ENCODE results near the gene SUN1. TPM values are rescaled to one million over a fixed set of nuclear protein-coding genes. Genes with fewer than 3 reads are reported as not detected.
A peak's percentile ranks its signal among the peaks of the same experiment; 100 is the strongest.

The SUN1 gene
- polyA plus RNA-seq, 1 donor = 128 TPM

DNA sequence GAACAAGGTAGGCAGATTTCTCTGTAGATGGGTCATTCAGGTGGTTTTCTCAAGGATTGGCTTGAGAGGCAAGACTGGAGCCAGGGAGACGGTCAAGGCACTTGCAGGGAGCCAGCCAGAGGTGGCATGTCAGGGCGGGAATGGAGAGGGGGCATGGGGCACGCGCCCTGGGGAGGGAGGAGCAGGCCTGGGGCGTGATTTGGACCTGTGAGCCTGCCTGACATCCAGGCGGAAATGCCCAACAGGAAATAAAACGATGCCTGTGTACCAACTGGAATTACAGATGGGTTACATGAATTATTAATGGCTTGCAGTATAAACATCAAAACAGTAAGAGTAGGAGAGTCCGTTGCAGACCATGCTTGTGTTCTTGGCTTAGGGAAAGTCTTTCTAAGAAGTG is 8.6 kb upstream of the SUN1 start:
- H3K4me3 ChIP-seq (ENCODE audit: low read length) = no peak overlapping the region
- no peaks in the 10 kb centered on the region for H3K27me3 ChIP-seq (ENCODE audit: control insufficient read depth, insufficient read depth, low read length)
- WGBS (ENCODE audit: insufficient coverage, low lambda C conversion rate) = 80% methylated on average over 1 of the region's 8 CpGs
- peaks cover 19% of the 10 kb centered on the region for H3K36me3 ChIP-seq (ENCODE audit: control insufficient read depth, insufficient read depth, low read length)
- H3K4me1 ChIP-seq (ENCODE audit: control insufficient read depth, insufficient read depth, low read length) = peaks cover 6% of the 10 kb centered on the region
- H3K27ac ChIP-seq (ENCODE audit: low read length) = no peak overlapping the region
- H3K9me3 ChIP-seq (ENCODE audit: control insufficient read depth, low read depth, low read length) = no peaks in the 10 kb centered on the region
- DNase-seq = no peak

- no peak for DNase-seq
- H3K27ac ChIP-seq (ENCODE audit: low read length) = no peak overlapping the region
- H3K27me3 ChIP-seq (ENCODE audit: control insufficient read depth, insufficient read depth, low read length) = no peaks in the 10 kb centered on the region
- peaks cover 6% of the 10 kb centered on the region for H3K4me1 ChIP-seq (ENCODE audit: control insufficient read depth, insufficient read depth, low read length)
- no peak overlapping the region for H3K4me3 ChIP-seq (ENCODE audit: low read length)
- H3K9me3 ChIP-seq (ENCODE audit: control insufficient read depth, low read depth, low read length) = no peaks in the 10 kb centered on the region
- 77% methylated on average over 2 of the region's 7 CpGs for WGBS (ENCODE audit: insufficient coverage, low lambda C conversion rate)
- H3K36me3 ChIP-seq (ENCODE audit: control insufficient read depth, insufficient read depth, low read length) = peaks cover 22% of the 10 kb centered on the region
These were observed 8.2 kb upstream of the SUN1 start for GRCh38 chr7:824081-824480.

DNA sequence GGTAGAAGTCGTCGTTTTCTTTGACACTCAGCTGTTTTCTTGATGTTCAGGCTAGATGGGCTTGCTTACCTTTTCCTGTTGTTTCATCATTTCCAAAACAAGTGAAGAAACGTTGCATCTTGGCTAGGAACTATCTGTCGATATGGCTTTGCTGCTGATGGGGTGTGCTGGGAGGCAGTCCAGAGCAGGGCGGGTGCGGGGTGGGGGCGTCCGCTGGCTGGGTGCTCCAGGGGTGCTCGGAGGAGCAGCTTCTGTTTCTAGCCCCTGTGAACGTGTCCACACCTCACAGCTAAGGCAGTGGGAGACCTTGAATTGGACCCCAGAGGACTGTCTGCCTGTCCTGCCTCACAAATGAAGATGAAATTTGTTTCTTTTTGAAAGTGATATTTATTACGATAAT is 7.6 kb upstream of the SUN1 start:
- H3K4me3 ChIP-seq (ENCODE audit: low read length) = no peak overlapping the region
- no peaks in the 10 kb centered on the region for H3K27me3 ChIP-seq (ENCODE audit: control insufficient read depth, insufficient read depth, low read length)
- H3K9me3 ChIP-seq (ENCODE audit: control insufficient read depth, low read depth, low read length) = no peaks in the 10 kb centered on the region
- H3K36me3 ChIP-seq (ENCODE audit: control insufficient read depth, insufficient read depth, low read length) = peaks cover 22% of the 10 kb centered on the region
- WGBS (ENCODE audit: insufficient coverage, low lambda C conversion rate) = no CpG with 5 or more reads among the region's 11 CpGs
- no peak overlapping the region for H3K27ac ChIP-seq (ENCODE audit: low read length)
- peaks cover 6% of the 10 kb centered on the region for H3K4me1 ChIP-seq (ENCODE audit: control insufficient read depth, insufficient read depth, low read length)
- no peak for DNase-seq

DNA sequence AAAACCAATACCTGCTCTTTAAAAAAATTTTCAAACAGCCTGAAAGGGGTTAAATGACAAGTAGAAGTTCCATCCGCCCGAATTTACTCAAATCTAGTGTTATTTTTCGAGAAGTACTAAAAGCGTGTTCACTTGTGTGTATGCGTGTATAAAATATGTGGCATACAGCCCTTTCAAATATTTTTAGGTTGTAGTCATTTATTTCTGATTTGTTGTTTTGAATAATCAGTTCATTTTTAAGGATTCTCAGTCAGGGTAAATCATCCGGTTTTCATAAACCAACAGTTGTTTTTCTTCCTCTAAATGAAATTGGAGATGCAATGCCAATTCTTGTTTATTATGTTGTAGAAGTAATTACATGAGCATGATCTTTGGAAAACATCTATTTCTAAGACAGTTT is 6.9 kb upstream of the SUN1 start:
- Histone ChIP-seq H3K27ac (ENCODE audit: low read length) (peak overlapping the region; percentile 28), H3K36me3 (ENCODE audit: control insufficient read depth, insufficient read depth, low read length) (peaks cover 22% of the 10 kb centered on the region), H3K4me3 (ENCODE audit: low read length) (no peak overlapping the region), H3K4me1 (ENCODE audit: control insufficient read depth, insufficient read depth, low read length) (peaks cover 6% of the 10 kb centered on the region), H3K9me3 (ENCODE audit: control insufficient read depth, low read depth, low read length) (no peaks in the 10 kb centered on the region), H3K27me3 (ENCODE audit: control insufficient read depth, insufficient read depth, low read length) (no peaks in the 10 kb centered on the region)
- WGBS (ENCODE audit: insufficient coverage, low lambda C conversion rate) = 71% methylated on average over 1 of the region's 6 CpGs
- no peak for DNase-seq

- no peak for DNase-seq
- Histone ChIP-seq H3K36me3 (ENCODE audit: control insufficient read depth, insufficient read depth, low read length) (peaks cover 22% of the 10 kb centered on the region), H3K27ac (ENCODE audit: low read length) (peak overlapping the region; percentile 28), H3K4me3 (ENCODE audit: low read length) (no peak overlapping the region), H3K27me3 (ENCODE audit: control insufficient read depth, insufficient read depth, low read length) (no peaks in the 10 kb centered on the region), H3K4me1 (ENCODE audit: control insufficient read depth, insufficient read depth, low read length) (peaks cover 6% of the 10 kb centered on the region), H3K9me3 (ENCODE audit: control insufficient read depth, low read depth, low read length) (no peaks in the 10 kb centered on the region)
- WGBS (ENCODE audit: insufficient coverage, low lambda C conversion rate) = 89% methylated on average over 3 of the region's 29 CpGs
These were observed 5.9 kb upstream of the SUN1 start for GRCh38 chr7:826230-826917.

DNA sequence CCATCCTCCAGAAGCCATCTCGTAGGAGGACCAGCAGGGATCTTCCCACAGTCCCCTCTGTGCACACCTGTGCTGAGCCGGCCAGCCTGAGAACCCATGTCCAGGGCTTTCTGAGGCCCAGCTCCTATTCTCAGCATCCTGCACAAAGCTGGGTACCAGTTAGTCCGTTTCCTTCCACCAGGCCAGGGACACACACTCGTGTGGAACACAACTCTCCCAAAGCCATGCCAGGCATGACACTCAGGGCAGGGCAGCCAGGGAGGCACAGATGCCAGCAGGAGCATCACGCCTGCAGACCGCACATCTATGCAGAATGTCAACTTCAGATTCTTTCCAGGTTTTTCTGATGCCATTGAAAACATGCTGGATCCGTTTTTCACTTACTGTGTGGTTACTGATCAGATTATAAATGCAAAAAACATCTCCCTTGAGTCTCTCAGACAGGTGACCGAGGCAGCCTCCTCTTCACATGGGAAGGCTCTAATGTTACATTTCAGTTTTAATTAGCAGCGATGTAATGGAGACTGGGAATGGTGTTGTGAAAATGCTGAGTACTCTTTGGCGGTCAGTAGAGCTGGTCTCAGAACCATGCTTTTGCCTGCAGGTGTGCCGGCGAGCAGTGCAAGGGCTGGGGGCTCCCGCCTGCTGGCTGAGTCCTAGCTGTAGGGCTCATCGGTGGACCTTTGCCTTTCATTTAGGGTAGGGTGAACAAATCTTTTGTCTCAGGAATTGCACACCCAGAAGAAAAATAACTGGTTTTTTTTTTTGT is 3.3 kb upstream of the SUN1 start:
- WGBS (ENCODE audit: insufficient coverage, low lambda C conversion rate) = 100% methylated on average over 2 of the region's 14 CpGs
- Histone ChIP-seq H3K27ac (ENCODE audit: low read length) (no peak overlapping the region), H3K4me1 (ENCODE audit: control insufficient read depth, insufficient read depth, low read length) (peaks cover 6% of the 10 kb centered on the region), H3K9me3 (ENCODE audit: control insufficient read depth, low read depth, low read length) (no peaks in the 10 kb centered on the region), H3K27me3 (ENCODE audit: control insufficient read depth, insufficient read depth, low read length) (no peaks in the 10 kb centered on the region), H3K4me3 (ENCODE audit: low read length) (no peak overlapping the region), H3K36me3 (ENCODE audit: control insufficient read depth, insufficient read depth, low read length) (peaks cover 23% of the 10 kb centered on the region)
- DNase-seq = no peak

- H3K4me3 ChIP-seq (ENCODE audit: low read length) = no peak overlapping the region
- no peak for DNase-seq
- WGBS (ENCODE audit: insufficient coverage, low lambda C conversion rate) = 100% methylated on average over 1 of the region's 12 CpGs
- peaks cover 6% of the 10 kb centered on the region for H3K4me1 ChIP-seq (ENCODE audit: control insufficient read depth, insufficient read depth, low read length)
- H3K27ac ChIP-seq (ENCODE audit: low read length) = no peak overlapping the region
- peaks cover 29% of the 10 kb centered on the region for H3K36me3 ChIP-seq (ENCODE audit: control insufficient read depth, insufficient read depth, low read length)
- no peaks in the 10 kb centered on the region for H3K9me3 ChIP-seq (ENCODE audit: control insufficient read depth, low read depth, low read length)
- no peaks in the 10 kb centered on the region for H3K27me3 ChIP-seq (ENCODE audit: control insufficient read depth, insufficient read depth, low read length)
These were observed 2.2 kb upstream of the SUN1 start for GRCh38 chr7:830069-830468.

DNA sequence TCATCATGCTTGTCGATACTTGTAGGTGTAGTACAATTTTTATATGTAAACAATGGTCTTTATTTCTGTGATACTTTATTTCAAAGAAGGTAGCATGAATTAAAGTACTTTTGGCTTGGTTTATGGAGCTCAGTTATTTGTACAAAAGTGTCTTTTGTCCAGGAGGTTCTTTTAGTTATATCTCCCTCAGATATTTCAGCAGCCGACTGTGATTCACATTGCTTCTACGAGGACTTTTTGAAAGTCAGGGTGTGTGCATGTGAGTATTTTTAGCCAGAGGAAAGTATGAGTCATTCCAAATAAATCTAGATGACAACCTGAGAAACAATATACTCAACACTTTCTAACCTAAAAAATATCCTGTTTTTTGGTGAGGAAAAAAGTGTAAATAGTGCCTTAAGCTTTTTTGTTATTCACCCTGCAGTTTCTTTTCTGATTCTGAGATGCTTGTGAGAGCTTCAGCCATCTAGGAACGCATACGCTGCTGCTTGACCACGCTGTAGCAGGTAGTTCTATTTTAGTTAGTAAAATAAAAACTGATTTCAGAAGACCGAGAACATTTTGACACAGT is 595 bp upstream of the SUN1 start:
- peaks cover 6% of the 10 kb centered on the region for H3K4me1 ChIP-seq (ENCODE audit: control insufficient read depth, insufficient read depth, low read length)
- peaks cover 25% of the 10 kb centered on the region for H3K36me3 ChIP-seq (ENCODE audit: control insufficient read depth, insufficient read depth, low read length)
- 17% methylated on average over 1 of the region's 7 CpGs for WGBS (ENCODE audit: insufficient coverage, low lambda C conversion rate)
- H3K27ac ChIP-seq (ENCODE audit: low read length) = peak overlapping the region; percentile 46
- H3K4me3 ChIP-seq (ENCODE audit: low read length) = no peak overlapping the region
- no peaks in the 10 kb centered on the region for H3K9me3 ChIP-seq (ENCODE audit: control insufficient read depth, low read depth, low read length)
- no peak for DNase-seq
- no peaks in the 10 kb centered on the region for H3K27me3 ChIP-seq (ENCODE audit: control insufficient read depth, insufficient read depth, low read length)

DNA sequence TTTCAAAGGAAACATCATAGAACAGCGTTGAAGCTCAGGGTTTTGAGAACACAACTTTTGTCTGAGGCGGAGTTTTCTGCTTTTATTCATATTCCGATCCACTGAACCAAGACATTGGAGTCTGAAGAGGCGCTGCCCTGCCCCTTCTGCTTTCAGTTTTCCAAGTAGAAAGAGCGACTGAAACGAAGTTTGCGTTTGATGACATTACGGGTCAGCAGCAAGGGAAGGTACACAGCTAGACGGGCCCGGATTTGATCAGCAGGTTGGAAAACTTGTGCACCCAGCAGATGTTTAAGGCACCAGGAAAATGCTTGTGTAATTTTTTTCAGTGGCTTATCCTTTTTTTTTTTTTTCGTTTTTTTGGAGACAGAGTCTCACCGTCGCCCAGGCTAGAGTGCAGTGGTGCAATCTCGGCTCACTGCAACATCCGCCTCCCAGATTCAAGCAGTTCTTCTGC is 720 bp downstream of the SUN1 start:
- H3K27ac ChIP-seq (ENCODE audit: low read length) = no peak overlapping the region
- no peak overlapping the region for H3K4me3 ChIP-seq (ENCODE audit: low read length)
- peaks cover 32% of the 10 kb centered on the region for H3K36me3 ChIP-seq (ENCODE audit: control insufficient read depth, insufficient read depth, low read length)
- 90% methylated on average over 2 of the region's 15 CpGs for WGBS (ENCODE audit: insufficient coverage, low lambda C conversion rate)
- no peaks in the 10 kb centered on the region for H3K9me3 ChIP-seq (ENCODE audit: control insufficient read depth, low read depth, low read length)
- peaks cover 6% of the 10 kb centered on the region for H3K4me1 ChIP-seq (ENCODE audit: control insufficient read depth, insufficient read depth, low read length)
- H3K27me3 ChIP-seq (ENCODE audit: control insufficient read depth, insufficient read depth, low read length) = no peaks in the 10 kb centered on the region
- no peak for DNase-seq

DNA sequence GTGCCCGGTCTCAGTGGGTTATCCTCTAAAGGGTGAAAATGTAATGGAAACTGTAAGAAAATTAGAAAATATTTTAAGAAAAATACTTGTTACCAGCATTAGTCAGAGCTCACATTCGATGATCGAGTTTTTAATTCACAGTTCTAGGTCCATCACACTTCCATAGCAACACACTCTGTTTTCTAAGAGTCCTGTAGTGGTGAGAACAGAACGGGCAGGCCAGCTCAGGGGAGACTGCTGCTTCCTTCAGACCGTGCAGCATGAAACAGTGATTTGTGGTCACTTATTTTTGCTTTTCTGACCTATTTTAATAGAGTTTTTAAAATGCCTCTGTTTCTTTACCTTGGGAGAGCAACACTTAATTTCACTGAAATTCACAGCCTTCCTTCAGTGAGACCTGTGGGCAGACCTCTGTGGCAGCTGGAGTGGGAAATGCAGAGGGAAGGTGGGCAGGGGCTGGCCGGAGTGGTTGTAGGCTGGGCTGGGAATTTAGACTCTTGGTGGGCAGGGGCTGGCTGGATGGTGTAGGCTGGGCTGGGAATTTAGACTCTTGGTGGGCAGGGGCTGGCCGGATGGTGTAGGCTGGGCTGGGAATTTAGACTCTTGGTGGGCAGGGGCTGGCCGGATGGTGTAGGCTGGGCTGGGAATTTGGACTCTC is 1.5 kb downstream of the SUN1 start:
- H3K27ac ChIP-seq (ENCODE audit: low read length) = no peak overlapping the region
- no peak overlapping the region for H3K4me3 ChIP-seq (ENCODE audit: low read length)
- no peaks in the 10 kb centered on the region for H3K9me3 ChIP-seq (ENCODE audit: control insufficient read depth, low read depth, low read length)
- H3K4me1 ChIP-seq (ENCODE audit: control insufficient read depth, insufficient read depth, low read length) = peaks cover 6% of the 10 kb centered on the region
- H3K36me3 ChIP-seq (ENCODE audit: control insufficient read depth, insufficient read depth, low read length) = peaks cover 35% of the 10 kb centered on the region
- no peak for DNase-seq
- H3K27me3 ChIP-seq (ENCODE audit: control insufficient read depth, insufficient read depth, low read length) = no peaks in the 10 kb centered on the region
- WGBS (ENCODE audit: insufficient coverage, low lambda C conversion rate) = no CpG with 5 or more reads among the region's 8 CpGs

Measured in large intestine (tissue), 3 donors.